Lower lobe of right lung (tissue), 2 donors: Measurements from ENCODE around the gene TMEM256. TPM values are rescaled to one million over a fixed set of nuclear protein-coding genes. Genes with fewer than 3 reads are reported as not detected.

ENCODE experiments used
- ATAC-seq, 2 donors: fragments of 200-7000 bp; cut with Tn5 transposase; one replicate each; pipeline ENCODE4 v1.9.1; 2020 to 2022; ENCODE audit warnings: mild to moderate bottlenecking in 2 of 2, moderate library complexity in 2 of 2
- DNase-seq: peaks from one replicate; pipeline ENCODE4 v3.0.0-alpha.2; 2020
- H3K27ac ChIP-seq: fragments of 200-600 bp; one replicate; pipeline ENCODE4 v1.8.0; 2022
- H3K27me3 ChIP-seq: fragments of 200-600 bp; one replicate; pipeline ENCODE4 v1.8.0; 2022; ENCODE audit warnings: low read depth
- H3K36me3 ChIP-seq: fragments of 200-600 bp; one replicate; pipeline ENCODE4 v1.8.0; 2022; ENCODE audit warnings: mild to moderate bottlenecking
- H3K4me1 ChIP-seq: fragments of 200-600 bp; one replicate; pipeline ENCODE4 v1.8.0; 2022
- H3K4me3 ChIP-seq: fragments of 200-600 bp; one replicate; pipeline ENCODE4 v1.8.0; 2022; ENCODE audit warnings: mild to moderate bottlenecking
- H3K9me3 ChIP-seq: fragments of 200-600 bp; one replicate; pipeline ENCODE4 v1.8.0; 2022
- intact Hi-C: fragments of 100-400 bp; cut with DNase I; formaldehyde crosslinking; loops from one replicate; pipeline ENCODE4 v1.11.0; 2022
- total RNA-seq: library from RNA; stranded (reverse); fragmentation: NEBNext Ultra II Directional; extraction: Animal tissue kit (Norgen Biotek cat#: 25700); gene quantifications from one replicate; pipeline ENCODE4 v1.2.1, GENCODE V29; 2021
- TF ChIP-seq, protein P1 (sequence below): fragments of 200-600 bp; IDR thresholded peaks from one replicate; pipeline ENCODE4 v1.8.0; 2022; ENCODE audit warnings: antibody characterized with exemption, mild to moderate bottlenecking
- donor health status: DM: no; HTN: yes; CAD: no; lungs with severe emphysema.

TMEM256 gene
- total RNA-seq, 1 donor from 2014 or later, result 51.2 TPM

DNA sequence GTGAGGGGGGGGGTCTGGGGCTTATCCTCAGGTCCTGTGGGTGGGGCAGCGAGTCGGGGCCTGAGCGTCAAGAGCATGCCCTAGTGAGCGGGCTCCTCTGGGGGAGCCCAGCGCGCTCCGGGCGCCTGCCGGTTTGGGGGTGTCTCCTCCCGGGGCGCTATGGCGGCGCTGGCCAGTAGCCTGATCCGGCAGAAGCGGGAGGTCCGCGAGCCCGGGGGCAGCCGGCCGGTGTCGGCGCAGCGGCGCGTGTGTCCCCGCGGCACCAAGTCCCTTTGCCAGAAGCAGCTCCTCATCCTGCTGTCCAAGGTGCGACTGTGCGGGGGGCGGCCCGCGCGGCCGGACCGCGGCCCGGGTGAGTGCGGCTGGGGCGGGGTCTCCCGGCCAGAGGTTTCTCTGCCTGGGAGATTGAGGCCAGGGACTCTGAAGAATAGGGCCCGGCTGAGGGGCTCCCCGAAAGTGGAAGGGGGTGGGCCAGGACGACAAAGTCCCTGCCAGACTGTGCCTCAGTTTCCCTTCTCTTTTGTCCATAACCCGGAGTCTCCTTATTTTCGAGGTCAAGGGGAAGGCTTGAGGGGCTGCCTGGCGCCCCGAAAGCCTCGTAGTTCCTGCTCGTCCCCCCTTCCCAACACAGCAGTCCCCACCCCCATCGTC is 35.7 kb upstream of the TMEM256 start, which contains the start of gene FGF11:
FGF11 (plus strand) TSS at position 51 of the 651 bp plus-strand sequence; CDS start at position 160, 109 bp downstream.
- Histone ChIP-seq H3K4me1 (peaks cover 57% of the 10 kb centered on the region), H3K36me3 (no peaks in the 10 kb centered on the region), H3K27me3 (peaks cover 36% of the 10 kb centered on the region), H3K27ac (no peak within 1 kb of the TSS), H3K4me3 (peak within 1 kb of the TSS; percentile 76), H3K9me3 (no peaks in the 10 kb centered on the region)
- DNase-seq (no peak), ATAC-seq (no peak)
- TF ChIP-seq, protein P1, sequence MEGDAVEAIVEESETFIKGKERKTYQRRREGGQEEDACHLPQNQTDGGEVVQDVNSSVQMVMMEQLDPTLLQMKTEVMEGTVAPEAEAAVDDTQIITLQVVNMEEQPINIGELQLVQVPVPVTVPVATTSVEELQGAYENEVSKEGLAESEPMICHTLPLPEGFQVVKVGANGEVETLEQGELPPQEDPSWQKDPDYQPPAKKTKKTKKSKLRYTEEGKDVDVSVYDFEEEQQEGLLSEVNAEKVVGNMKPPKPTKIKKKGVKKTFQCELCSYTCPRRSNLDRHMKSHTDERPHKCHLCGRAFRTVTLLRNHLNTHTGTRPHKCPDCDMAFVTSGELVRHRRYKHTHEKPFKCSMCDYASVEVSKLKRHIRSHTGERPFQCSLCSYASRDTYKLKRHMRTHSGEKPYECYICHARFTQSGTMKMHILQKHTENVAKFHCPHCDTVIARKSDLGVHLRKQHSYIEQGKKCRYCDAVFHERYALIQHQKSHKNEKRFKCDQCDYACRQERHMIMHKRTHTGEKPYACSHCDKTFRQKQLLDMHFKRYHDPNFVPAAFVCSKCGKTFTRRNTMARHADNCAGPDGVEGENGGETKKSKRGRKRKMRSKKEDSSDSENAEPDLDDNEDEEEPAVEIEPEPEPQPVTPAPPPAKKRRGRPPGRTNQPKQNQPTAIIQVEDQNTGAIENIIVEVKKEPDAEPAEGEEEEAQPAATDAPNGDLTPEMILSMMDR, result no peak
- intact Hi-C loops, result no loop called here

GRCh38 chr17:7438656-7439460 is 35.0 kb upstream of the TMEM256 start:
- H3K4me1 ChIP-seq, result peaks cover 56% of the 10 kb centered on the region
- ATAC-seq (no peak), DNase-seq (no peak)
- no peak overlapping the region for H3K27ac ChIP-seq
- peak overlapping the region; percentile 76 for H3K4me3 ChIP-seq
- H3K36me3 ChIP-seq, result no peaks in the 10 kb centered on the region
- TF ChIP-seq, protein P1, result no peak
- H3K9me3 ChIP-seq, result no peaks in the 10 kb centered on the region
- intact Hi-C loops, result no loop called here
- H3K27me3 ChIP-seq, result peaks cover 34% of the 10 kb centered on the region

- TF ChIP-seq, protein P1, result no peak
- Histone ChIP-seq H3K27me3 (peaks cover 34% of the 10 kb centered on the region), H3K27ac (no peak overlapping the region), H3K9me3 (no peaks in the 10 kb centered on the region), H3K36me3 (no peaks in the 10 kb centered on the region), H3K4me3 (peak overlapping the region; percentile 76), H3K4me1 (peaks cover 56% of the 10 kb centered on the region)
- intact Hi-C loops, result no loop called here
- peak; percentile 86 for DNase-seq
- ATAC-seq, result peak; percentile 2 to 3
These were observed 34.2 kb upstream of the TMEM256 start for GRCh38 chr17:7437950-7438614.

- H3K27me3 ChIP-seq, result peaks cover 34% of the 10 kb centered on the region
- DNase-seq (no peak), ATAC-seq (no peak)
- intact Hi-C loops, result no loop called here
- H3K9me3 ChIP-seq, result no peaks in the 10 kb centered on the region
- TF ChIP-seq, protein P1, result no peak
- H3K4me3 ChIP-seq, result peak overlapping the region; percentile 76
- no peak overlapping the region for H3K27ac ChIP-seq
- peaks cover 56% of the 10 kb centered on the region for H3K4me1 ChIP-seq
- no peaks in the 10 kb centered on the region for H3K36me3 ChIP-seq
These were observed 33.5 kb upstream of the TMEM256 start for GRCh38 chr17:7437369-7437863.
